CD4-positive, alpha-beta T cell treated with Interleukin-2 at 100 ng/mL for 4 hours (primary cell): ENCODE results near the gene TNKS1BP1.
"Not testable (repeated sequence)": the region's sequence is repeated elsewhere in the genome, so short reads cannot be mapped to it uniquely, and the experiment has no call there.

ENCODE experiments used
- DNase-seq: peaks from one replicate; pipeline ENCODE4 v3.0.0-alpha.2; 2020; ENCODE audit warnings: low spot score

TNKS1BP1 gene

GRCh38 chr11:57354699-57355098 is 29.9 kb upstream of the TNKS1BP1 start:
- no peak for DNase-seq

GRCh38 chr11:57353852-57354251 is 29.1 kb upstream of the TNKS1BP1 start:
- DNase-seq = no peak

GRCh38 chr11:57353446-57353845 is 28.7 kb upstream of the TNKS1BP1 start:
- no peak for DNase-seq

DNA sequence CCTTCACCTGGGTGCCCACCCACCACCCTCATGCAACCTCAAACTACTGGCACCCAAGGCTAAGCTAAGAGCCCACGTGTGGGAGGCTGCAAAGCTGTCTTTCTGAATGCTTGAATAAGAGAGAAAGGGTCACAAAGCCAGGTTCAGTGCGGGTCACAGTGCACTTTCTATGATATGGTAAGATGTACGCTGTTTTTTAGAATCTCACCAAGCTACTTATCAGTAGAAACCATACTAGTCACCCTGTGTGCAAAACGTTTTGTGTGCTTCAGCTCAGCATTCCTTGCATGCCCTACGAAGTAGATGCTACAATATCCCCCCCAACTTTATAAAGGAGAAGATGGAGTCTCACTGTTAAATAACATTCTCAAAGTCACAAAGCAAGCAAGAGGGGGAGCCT is 28.3 kb upstream of the TNKS1BP1 start:
- no peak for DNase-seq

DNA sequence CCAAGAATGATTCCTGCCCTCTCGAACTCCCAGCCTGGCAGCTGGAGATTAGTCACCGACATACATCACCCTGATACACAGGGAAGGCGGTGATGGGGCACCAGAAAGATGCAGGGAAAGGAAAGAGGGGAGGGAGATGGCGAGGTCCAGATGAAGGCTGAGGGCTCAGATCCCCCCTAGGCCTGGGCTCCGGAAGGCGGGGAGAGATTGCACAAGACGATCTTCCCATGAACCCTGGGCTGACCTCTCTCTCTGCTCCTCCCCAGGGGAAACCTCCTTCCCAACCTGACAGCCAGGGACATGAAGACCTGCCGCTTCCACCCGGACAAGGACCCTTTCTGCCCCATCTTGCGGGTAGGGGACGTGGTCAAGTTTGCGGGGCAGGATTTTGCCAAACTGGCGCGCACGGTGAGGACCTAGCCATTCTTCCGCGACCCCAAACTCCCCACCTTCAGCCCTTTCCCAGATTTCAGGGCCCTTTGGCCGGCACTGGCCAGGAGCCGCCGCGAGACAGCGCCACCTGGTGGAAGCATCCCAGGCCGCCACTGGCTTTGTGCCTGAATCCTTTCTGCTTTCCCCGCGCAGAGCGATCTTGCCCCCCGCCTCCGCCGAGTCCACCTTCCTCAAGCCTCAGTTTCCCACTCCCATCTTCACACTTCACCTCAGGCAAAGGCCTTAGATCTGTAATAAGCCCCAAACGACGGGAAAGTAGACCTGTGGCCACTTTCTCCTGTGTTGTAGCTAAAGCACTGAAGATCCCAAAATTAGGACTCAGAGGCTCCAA is 24.9 kb upstream of the TNKS1BP1 start:
- peak; percentile 61 for DNase-seq

DNA sequence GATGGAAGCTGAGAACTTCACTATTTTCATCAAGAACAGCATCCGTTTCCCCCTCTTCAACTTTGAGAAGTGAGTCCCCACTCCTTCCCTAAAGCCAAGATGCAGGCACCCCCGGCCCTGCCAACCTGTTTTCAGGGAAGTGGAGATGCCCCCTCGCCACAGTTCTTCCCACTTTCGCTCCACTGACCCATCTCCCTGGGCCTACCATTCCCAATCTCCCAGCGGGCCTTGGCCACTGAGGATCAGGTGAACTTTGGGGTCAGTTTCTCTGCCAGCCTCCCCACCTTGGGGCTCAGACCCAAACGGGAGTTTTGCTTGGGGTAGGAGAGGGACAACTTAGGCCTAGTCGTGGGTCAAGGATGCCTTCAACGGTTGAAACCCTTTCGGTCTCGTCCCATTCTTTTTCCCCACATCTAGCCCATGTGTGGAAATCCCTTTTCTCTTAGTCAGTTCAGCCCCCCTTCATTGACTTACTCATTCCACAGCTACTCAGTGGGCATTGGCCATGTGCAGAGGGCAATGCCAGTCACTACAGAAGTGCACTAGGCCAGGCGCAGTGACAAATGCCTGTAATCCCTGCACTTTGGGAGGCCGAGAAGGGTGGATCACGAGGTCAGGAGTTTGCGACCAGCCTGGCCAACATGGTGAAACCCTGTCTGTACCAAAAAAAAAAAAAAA is 24.0 kb upstream of the TNKS1BP1 start:
- DNase-seq = no peak

DNA sequence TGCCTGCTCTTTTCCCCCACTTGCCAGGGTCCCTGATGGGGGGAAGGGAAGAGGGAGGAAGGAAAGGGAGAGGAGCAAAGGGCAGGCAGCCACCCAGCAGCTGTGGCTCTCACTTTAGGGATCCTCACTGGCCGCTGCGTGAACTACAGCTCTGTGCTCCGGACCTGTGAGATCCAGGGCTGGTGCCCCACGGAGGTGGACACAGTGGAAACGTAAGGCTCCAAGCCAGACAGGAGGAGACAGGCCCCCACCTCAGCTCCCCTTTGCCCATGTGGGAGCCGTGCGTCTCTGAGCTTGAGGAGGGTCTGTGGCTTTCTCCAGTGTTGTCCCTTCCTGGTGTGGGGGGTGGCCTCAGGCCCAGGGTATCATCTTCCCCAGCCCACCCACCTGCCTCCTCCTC is 23.3 kb upstream of the TNKS1BP1 start:
- no peak for DNase-seq

DNA sequence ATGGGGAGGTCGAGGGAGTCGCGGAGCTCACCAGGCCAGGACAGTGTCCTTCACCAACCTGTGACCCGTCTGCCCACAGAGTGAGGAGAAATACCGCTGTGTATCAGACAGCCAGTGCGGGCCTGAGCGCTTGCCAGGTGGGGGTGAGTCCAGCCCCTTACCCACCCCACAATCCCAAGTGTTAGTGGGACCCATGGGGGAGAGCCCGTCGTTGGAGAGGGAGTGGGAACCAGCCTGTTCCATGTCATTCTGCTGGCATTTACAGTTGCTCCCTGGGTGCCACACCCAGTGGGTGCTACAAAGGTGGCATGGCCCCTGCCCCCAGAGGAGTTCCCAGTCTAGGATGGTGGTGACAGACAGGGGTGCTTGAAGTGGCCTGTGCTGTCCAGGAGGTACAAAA is 22.6 kb upstream of the TNKS1BP1 start:
- no peak for DNase-seq

GRCh38 chr11:57345555-57346211 is 20.9 kb upstream of the TNKS1BP1 start:
- peak; percentile 76 for DNase-seq

DNA sequence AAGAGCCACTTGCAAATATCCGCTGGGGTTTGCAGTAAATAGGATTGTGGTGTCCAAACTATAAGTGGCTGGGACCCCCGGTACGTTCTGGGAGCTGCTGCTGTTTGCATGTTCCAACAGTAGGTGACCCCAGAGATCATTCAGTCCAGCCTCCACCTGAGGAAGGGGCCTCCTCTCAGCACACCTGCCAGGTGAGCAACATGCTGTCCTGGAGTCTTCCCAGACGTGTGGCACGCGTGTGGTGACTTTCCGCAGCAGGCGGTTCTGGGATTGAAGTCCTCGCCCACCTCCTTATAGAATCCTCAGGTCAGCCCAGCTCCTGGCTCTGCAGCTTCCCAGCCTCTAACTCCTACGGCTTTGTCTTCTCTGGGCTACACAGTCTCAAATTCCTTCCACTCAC is 20.1 kb upstream of the TNKS1BP1 start:
- DNase-seq = no peak

DNA sequence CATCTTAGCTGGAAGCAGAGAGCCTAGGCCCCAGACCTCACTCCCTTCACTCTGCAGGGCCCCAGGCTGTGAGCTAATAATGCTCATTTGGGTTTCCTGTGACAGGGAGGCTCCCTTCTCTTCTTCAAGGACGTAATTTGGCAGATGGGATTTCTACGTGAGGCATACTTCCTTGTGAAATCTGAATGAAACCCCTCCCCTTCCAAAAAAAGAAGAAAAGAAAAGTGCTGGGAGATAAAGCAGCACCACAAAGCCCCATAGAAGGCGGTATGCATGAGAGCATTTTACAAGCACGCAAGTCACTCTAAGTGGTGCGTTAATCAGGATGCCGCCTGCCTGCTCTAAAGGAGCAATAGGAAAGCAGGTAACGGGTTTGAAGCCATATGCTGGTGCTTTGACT is 19.1 kb upstream of the TNKS1BP1 start:
- DNase-seq = no peak

GRCh38 chr11:57342702-57343101 is 17.9 kb upstream of the TNKS1BP1 start:
- no peak for DNase-seq

GRCh38 chr11:57341250-57341808 is 16.6 kb upstream of the TNKS1BP1 start:
- no peak for DNase-seq

GRCh38 chr11:57340039-57340615 is 15.4 kb upstream of the TNKS1BP1 start:
- no peak for DNase-seq

DNA sequence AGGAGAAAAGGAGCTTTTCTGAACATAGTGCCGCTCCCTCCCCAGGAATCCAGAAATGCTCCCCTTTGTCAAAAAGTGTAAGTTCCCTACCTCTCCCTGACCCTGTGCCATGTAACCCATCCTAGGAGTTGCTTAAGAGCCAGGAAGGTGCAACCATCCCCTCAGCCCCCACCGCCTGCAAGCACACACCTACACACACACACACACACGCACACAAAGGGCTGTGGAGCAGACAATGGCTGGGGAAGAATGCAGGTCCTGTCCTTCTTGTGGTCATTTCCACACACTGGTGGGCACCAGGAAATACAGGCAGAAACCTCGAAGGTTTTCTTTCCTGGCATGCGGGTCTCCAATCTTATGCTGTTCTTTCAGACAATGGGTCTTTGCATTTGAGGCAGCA is 14.6 kb upstream of the TNKS1BP1 start:
- no peak for DNase-seq

DNA sequence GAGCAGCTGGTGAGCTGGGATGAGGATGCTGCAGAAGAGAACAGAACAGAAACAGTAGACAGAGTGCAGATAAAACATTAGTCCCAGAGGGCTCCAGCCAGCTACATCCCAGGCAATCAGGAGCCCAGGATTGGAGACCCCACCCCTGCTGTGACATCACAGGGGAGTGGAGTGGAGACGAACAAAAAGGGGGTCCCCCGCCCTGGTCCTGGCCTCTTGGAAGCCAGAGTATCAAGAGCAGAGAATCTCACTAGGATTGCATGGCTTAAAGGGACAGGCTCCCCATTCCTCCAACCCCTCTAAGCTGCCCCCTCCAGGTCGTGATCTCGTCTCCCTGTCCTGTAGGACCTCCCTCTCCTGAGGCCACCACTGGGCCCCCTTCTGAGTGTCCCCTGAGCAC is 13.4 kb upstream of the TNKS1BP1 start, which contains the start of gene P2RX3:
Gene P2RX3, plus strand, starts transcription at position 211 of the 400 bp plus-strand sequence. CDS start 199 bp downstream, outside the sequence.
- DNase-seq = no peak

- DNase-seq = not testable (repeated sequence)
Measured at GRCh38 chr11:57336856-57337255, 12.1 kb upstream of the TNKS1BP1 start.

- peak; percentile 26 for DNase-seq
Measured at GRCh38 chr11:57336111-57336666, 11.4 kb upstream of the TNKS1BP1 start.

- DNase-seq = peak; percentile 90
Measured at GRCh38 chr11:57335343-57336110, 10.8 kb upstream of the TNKS1BP1 start, which contains the start of gene SSRP1. Gene SSRP1, minus strand, starts transcription at chr11:57335892. Its CDS starts 771 bp downstream, at chr11:57335121.

DNA sequence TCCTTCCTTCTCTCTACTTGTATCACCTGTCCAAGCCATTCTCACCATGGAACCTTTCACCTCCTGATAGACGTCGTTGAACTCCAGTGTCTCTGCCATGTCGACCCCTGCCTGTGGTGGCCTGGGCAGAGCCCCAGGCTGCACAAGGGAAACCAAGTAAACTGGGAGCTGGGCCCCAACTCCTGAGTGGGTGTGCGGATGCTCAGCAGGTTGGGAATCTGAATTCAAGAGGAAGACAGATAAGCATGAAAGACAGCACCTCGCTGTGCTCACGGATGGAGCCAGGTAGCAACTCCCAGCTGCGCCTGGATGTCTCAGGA is 10.2 kb upstream of the TNKS1BP1 start:
- DNase-seq = no peak
